ENCODE measurements around the gene ANKRD18A.
"Not testable (repeated sequence)": the region's sequence is repeated elsewhere in the genome, so short reads cannot be mapped to it uniquely, and the experiment has no call there.

DNA sequence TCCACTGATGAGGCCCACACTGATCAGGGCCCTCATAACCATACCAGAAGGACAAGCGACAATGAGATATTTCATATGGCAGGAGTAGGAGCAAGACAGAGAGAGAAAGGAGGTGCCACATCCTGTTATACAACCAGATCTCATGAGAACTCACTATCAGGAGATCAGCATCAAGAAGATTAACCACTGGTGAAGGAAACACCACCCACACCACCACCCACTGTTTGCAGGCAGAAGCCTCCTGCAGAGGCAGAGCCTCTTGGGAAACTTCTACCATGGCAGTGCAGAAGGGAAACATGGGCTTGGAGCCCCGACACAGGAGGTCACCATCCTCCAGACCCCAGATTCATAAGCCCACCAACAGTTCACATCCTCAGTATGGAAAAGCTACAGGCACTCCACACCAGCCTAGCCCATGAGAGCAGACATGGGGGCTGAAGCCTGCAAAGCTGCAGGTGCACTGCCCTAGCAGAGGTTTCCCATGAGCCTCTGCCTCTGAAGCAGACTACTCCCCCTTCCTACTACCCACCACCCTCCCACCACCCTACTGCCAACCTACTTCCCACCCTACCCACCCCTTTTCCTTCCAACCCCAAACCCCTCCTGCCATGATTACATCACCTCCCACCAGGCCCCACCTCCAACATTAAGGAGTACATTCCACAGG lies 73.8 kb downstream of the ANKRD18A start:
- TF ChIP-seq, protein P1, sequence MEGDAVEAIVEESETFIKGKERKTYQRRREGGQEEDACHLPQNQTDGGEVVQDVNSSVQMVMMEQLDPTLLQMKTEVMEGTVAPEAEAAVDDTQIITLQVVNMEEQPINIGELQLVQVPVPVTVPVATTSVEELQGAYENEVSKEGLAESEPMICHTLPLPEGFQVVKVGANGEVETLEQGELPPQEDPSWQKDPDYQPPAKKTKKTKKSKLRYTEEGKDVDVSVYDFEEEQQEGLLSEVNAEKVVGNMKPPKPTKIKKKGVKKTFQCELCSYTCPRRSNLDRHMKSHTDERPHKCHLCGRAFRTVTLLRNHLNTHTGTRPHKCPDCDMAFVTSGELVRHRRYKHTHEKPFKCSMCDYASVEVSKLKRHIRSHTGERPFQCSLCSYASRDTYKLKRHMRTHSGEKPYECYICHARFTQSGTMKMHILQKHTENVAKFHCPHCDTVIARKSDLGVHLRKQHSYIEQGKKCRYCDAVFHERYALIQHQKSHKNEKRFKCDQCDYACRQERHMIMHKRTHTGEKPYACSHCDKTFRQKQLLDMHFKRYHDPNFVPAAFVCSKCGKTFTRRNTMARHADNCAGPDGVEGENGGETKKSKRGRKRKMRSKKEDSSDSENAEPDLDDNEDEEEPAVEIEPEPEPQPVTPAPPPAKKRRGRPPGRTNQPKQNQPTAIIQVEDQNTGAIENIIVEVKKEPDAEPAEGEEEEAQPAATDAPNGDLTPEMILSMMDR (conservative IDR thresholded peaks at IDR 0.05; ENCODE audit: low read depth, low read length), result not testable (repeated sequence)
- not testable (repeated sequence) for TF ChIP-seq RAD21 (IDR thresholded peaks at IDR 0.05; ENCODE audit: low read length); POLR2A (IDR thresholded peaks at IDR 0.05; ENCODE audit: low read depth, low read length); SMC3 (IDR thresholded peaks at IDR 0.05; ENCODE audit: low read depth, low read length); RFX5 (IDR thresholded peaks at IDR 0.05; ENCODE audit: low read depth, low read length); MAZ (IDR thresholded peaks at IDR 0.05; ENCODE audit: borderline replicate concordance, low read depth, low read length); ELK1 (IDR thresholded peaks at IDR 0.05; ENCODE audit: borderline replicate concordance, low read depth, low read length); FOS (IDR thresholded peaks at IDR 0.05; ENCODE audit: low read depth, low read length)

All from IMR-90 (cell line).